Heart right ventricle (tissue), 16 donors: ENCODE data around the gene RUVBL1. TPM values are rescaled to one million over a fixed set of nuclear protein-coding genes. Genes with fewer than 3 reads are reported as not detected.

Source experiments
- ATAC-seq, 8 donors: fragments of 200-7000 bp; cut with Tn5 transposase; one replicate each; pipeline ENCODE4 v1.9.1; 2020; ENCODE audit warnings: mild to moderate bottlenecking in 8 of 8, moderate library complexity in 8 of 8, moderate number of reproducible peaks in 1 of 8
- DNase-seq, 2 donors: peaks; one replicate each; pipeline ENCODE4 v3.0.0-alpha.2; 2020
- H3K27ac ChIP-seq, 10 donors: fragments of 200-600 bp; sonication (generic) in 2 of 10; one replicate each; pipeline versions ENCODE4 v1.5.0 to v1.8.0; 2020 to 2022; ENCODE audit warnings: mild to moderate bottlenecking in 3 of 10
- H3K27me3 ChIP-seq, 7 donors: fragments of 200-600 bp; one replicate each; pipeline ENCODE4 v1.8.0; 2021 to 2022; ENCODE audit warnings: mild to moderate bottlenecking in 2 of 7
- H3K36me3 ChIP-seq, 9 donors: fragments of 200-600 bp; sonication (generic) in 1 of 9; one replicate each; pipeline versions ENCODE4 v1.5.0 to v1.8.0; 2020 to 2022; ENCODE audit warnings: mild to moderate bottlenecking in 2 of 9
- H3K4me1 ChIP-seq, 9 donors: fragments of 200-600 bp; sonication (generic) in 1 of 9; one replicate each; pipeline versions ENCODE4 v1.5.0 to v1.8.0; 2020 to 2022; ENCODE audit warnings: mild to moderate bottlenecking in 4 of 9
- H3K4me3 ChIP-seq, 10 donors: fragments of 200-600 bp; sonication (generic) in 2 of 10; one replicate each; pipeline versions ENCODE4 v1.5.0 to v1.8.0; 2020 to 2022; ENCODE audit warnings: mild to moderate bottlenecking in 7 of 10, moderate library complexity in 2 of 10
- H3K9me3 ChIP-seq, 11 donors: fragments of 200-600 bp in 10 of 11; sonication (generic) in 2 of 11; one replicate each; pipeline versions ENCODE4 v1.5.0 to v1.8.0; 2013 to 2022; ENCODE audit warnings: mild to moderate bottlenecking in 2 of 11, control low read depth in 1 of 11, moderate library complexity in 1 of 11
- CTCF ChIP-seq, 9 donors: fragments of 200-600 bp; sonication (generic) in 2 of 9; IDR thresholded peaks; one replicate each; pipeline versions ENCODE4 v1.5.0 to v1.8.0; 2021 to 2022; ENCODE audit warnings: antibody characterized with exemption in 9 of 9, mild to moderate bottlenecking in 5 of 9, moderate library complexity in 1 of 9
- WGBS, 2 donors: extraction: QIAGEN DNeasy Blood & Tissue Kit; methylation state at CpG; one replicate each; pipeline ENCODE4 v1.1.7; 2013; ENCODE audit warnings: inconsistent platforms in 1 of 2; 5-methylcytosine and 5-hydroxymethylcytosine counted together
- intact Hi-C, 10 donors: fragments of 100-400 bp; cut with DNase I; formaldehyde crosslinking; loops; one replicate each; pipeline versions ENCODE4 v1.11.1 to v1.14.2; 2022
- polyA plus RNA-seq, 2 donors: library from polyadenylated mRNA; stranded (reverse); fragments of 200-250 nt; gene quantifications; one replicate each; pipeline ENCODE4 v1.2.3, GENCODE V29; 2013
- total RNA-seq, 10 donors: library from RNA; stranded (reverse); fragmentation: NEBNext Ultra II Directional in 3 of 10; extraction: Animal tissue kit (Norgen Biotek cat#: 25700) in 3 of 10; gene quantifications; one replicate each; pipeline versions ENCODE4 v1.2.1 to v1.2.4, GENCODE V29; 2021 to 2023
- donor health status: Arrhythmogenic right ventricular cardiomyopathy.
- donor health status: ischemic (EF 13 %, LVEDD 7.1; RV severe dilation, severe dysfunction).
- donor health status: healthy with polysubstance abuse.
- donor health status: DM: no; HTN: yes; CAD: no.
- donor health status: DM: no; HTN: no; CAD: no.
- donor health status: ischemic (EF 25% LVEDD 6.9; RV normal size, moderate dysfunction).
- donor health status: ischemic (EF 25% LVEDD 5.7; RV mildly dilated, moderate dysfunction).
- donor health status: healthy.
- donor health status: DM: yes; HTN: yes; CAD: no.
- donor health status: Ischemic cardiomyopathy.
- donor health status: ischemic (EF 35%, LVEDD 5.7; RV mildly dilated, moderate dysfunction).
- donor health status: nonischemic (EF 11% LVEDD 7.7; RV severe dilation, severe dysfunction).
- donor health status: DM: yes; HTN: yes; CAD: no.
- donor health status: PGD.
- donor health status: ischemic (EF 29% LVEDD 5.4; RV normal size, mild dysfunction).
- donor health status: nonischemic (EF 23%, LVEDD 6.1; RV moderate dilation, normal function).

Gene RUVBL1
- total and polyA plus RNA-seq, 12 donors, result 9.4 to 38.5 (median 25.6) TPM

GRCh38 chr3:128081226-128081625 is 42.4 kb downstream of the RUVBL1 start:
- no peaks in the 10 kb centered on the region for H3K9me3 ChIP-seq
- H3K4me3 ChIP-seq, result no peak overlapping the region
- ATAC-seq (no peak), DNase-seq (no peak)
- peaks cover 9 to 71% (median 38%) of the 10 kb centered on the region in 9 donors for H3K4me1 ChIP-seq
- intact Hi-C loops, result loop anchor here in 1 of 10 donors (10.0 kb wide), 1 partner anchor 414 kb away; the partner anchor contains the start of gene GATA2
- H3K27ac ChIP-seq, result no peak overlapping the region
- peaks cover 0 to 60% (median 3%) of the 10 kb centered on the region in 9 donors for H3K36me3 ChIP-seq
- H3K27me3 ChIP-seq, result no peaks in the 10 kb centered on the region
- TF ChIP-seq CTCF (IDR thresholded peaks at IDR 0.05), result no peak
- WGBS, 2 donors, result 50 to 70% methylated on average over 6 of the region's 6 CpGs

- intact Hi-C loops, result loop anchor here in 1 of 10 donors (10.0 kb wide), 1 partner anchor 414 kb away; the partner anchor contains the start of gene GATA2
- H3K27me3 ChIP-seq, result no peaks in the 10 kb centered on the region
- ATAC-seq, result no peak
- H3K36me3 ChIP-seq, result peaks cover 0 to 52% (median 3%) of the 10 kb centered on the region in 9 donors
- no peak for TF ChIP-seq CTCF (IDR thresholded peaks at IDR 0.05)
- peaks cover 9 to 77% (median 44%) of the 10 kb centered on the region in 9 donors for H3K4me1 ChIP-seq
- H3K4me3 ChIP-seq, result no peak overlapping the region
- DNase-seq, result no peak
- no peak overlapping the region for H3K27ac ChIP-seq
- 65% methylated on average over 6 of the region's 6 CpGs for WGBS, 2 donors
- no peaks in the 10 kb centered on the region for H3K9me3 ChIP-seq
These were observed 43.1 kb downstream of the RUVBL1 start for GRCh38 chr3:128080323-128081080.

GRCh38 chr3:128079823-128080222 is 43.8 kb downstream of the RUVBL1 start:
- H3K4me3 ChIP-seq, result no peak overlapping the region
- WGBS, 2 donors, result 49 to 70% methylated on average over 9 of the region's 9 CpGs
- H3K36me3 ChIP-seq, result peaks cover 0 to 46% (median 3%) of the 10 kb centered on the region in 9 donors
- ATAC-seq (no peak), DNase-seq (no peak)
- H3K4me1 ChIP-seq, result peaks cover 10 to 78% (median 49%) of the 10 kb centered on the region in 9 donors
- H3K9me3 ChIP-seq, result no peaks in the 10 kb centered on the region
- intact Hi-C loops, result loop anchor here in 4 of 10 donors (5.0 to 10.0 kb wide), 4 partner anchors 52 to 527 kb away; partner anchors contain the start of gene GATA2 (in 1 of the 4)
- no peaks in the 10 kb centered on the region for H3K27me3 ChIP-seq
- no peak for TF ChIP-seq CTCF (IDR thresholded peaks at IDR 0.05)
- no peak overlapping the region for H3K27ac ChIP-seq

- no peaks in the 10 kb centered on the region for H3K27me3 ChIP-seq
These were observed 44.7 kb downstream of the RUVBL1 start for GRCh38 chr3:128078875-128079274.

More at GRCh38 chr3:128078875-128079274, 44.7 kb downstream of the RUVBL1 start:
- ATAC-seq, result no peak
- H3K36me3 ChIP-seq, result peaks cover 0 to 39% (median 3%) of the 10 kb centered on the region in 9 donors
- DNase-seq, result no peak
- TF ChIP-seq CTCF (IDR thresholded peaks at IDR 0.05), result no peak
- 93 to 94% methylated on average over 8 of the region's 8 CpGs for WGBS, 2 donors
- no peak overlapping the region for H3K27ac ChIP-seq
- H3K4me3 ChIP-seq, result no peak overlapping the region
- intact Hi-C loops, result loop anchor here in 3 of 10 donors (5.0 to 10.0 kb wide), 3 partner anchors 53 to 528 kb away; no protein-coding TSS in a partner anchor
- H3K4me1 ChIP-seq, result peaks cover 10 to 76% (median 52%) of the 10 kb centered on the region in 9 donors
- no peaks in the 10 kb centered on the region for H3K9me3 ChIP-seq
